H9 (cell line): Measurements from ENCODE around the gene MTERF4. TPM values are rescaled to one million over a fixed set of nuclear protein-coding genes. Genes with fewer than 3 reads are reported as not detected.

Experiments
- DNase-seq: peaks from one replicate; pipeline ENCODE4 v3.0.0-alpha.2; 2017
- H2AFZ ChIP-seq: one replicate; pipeline ENCODE4 v1.6.1; 2013; ENCODE audit warnings: mild to moderate bottlenecking, low read length, control low read depth, moderate library complexity
- H2AK5ac ChIP-seq: 2 replicates; pipeline ENCODE4 v1.6.1; 2013; ENCODE audit warnings: low read length, control low read depth, mixed read lengths; ENCODE audit not compliant: insufficient read length
- H2BK120ac ChIP-seq: one replicate; pipeline ENCODE4 v1.6.1; 2013; ENCODE audit warnings: low read depth, mild to moderate bottlenecking, low read length, control low read depth, inconsistent platforms; ENCODE audit not compliant: poor library complexity, severe bottlenecking
- H2BK12ac ChIP-seq: 2 replicates; pipeline ENCODE4 v1.6.1; 2013; ENCODE audit warnings: low read length, control low read depth, mixed read lengths, low read depth; ENCODE audit not compliant: insufficient read length
- H2BK15ac ChIP-seq: 2 replicates; pipeline ENCODE4 v1.6.1; 2013; ENCODE audit warnings: low read depth, low read length, control low read depth
- H2BK20ac ChIP-seq: one replicate; pipeline ENCODE4 v1.6.1; 2013; ENCODE audit warnings: low read depth, mild to moderate bottlenecking, low read length, control low read depth, inconsistent platforms; ENCODE audit not compliant: poor library complexity, severe bottlenecking
- H2BK5ac ChIP-seq: 2 replicates; pipeline ENCODE4 v1.6.1; 2013; ENCODE audit warnings: low read length, control low read depth, mixed read lengths; ENCODE audit not compliant: insufficient read length
- H3K14ac ChIP-seq: 2 replicates; pipeline ENCODE4 v1.6.1; 2013; ENCODE audit warnings: low read length, control low read depth; ENCODE audit not compliant: insufficient read depth
- H3K18ac ChIP-seq: 2 replicates; pipeline ENCODE4 v1.6.1; 2013; ENCODE audit warnings: low read depth, mild to moderate bottlenecking, mixed read lengths, low read length, control low read depth; ENCODE audit not compliant: insufficient read length
- H3K23ac ChIP-seq: 2 replicates; pipeline ENCODE4 v1.6.1; 2013; ENCODE audit warnings: low read length, control low read depth, mixed read lengths, low read depth; ENCODE audit not compliant: insufficient read length
- H3K23me2 ChIP-seq: 2 replicates; pipeline ENCODE4 v1.6.1; 2013; ENCODE audit warnings: low read depth, mild to moderate bottlenecking, mixed read lengths, low read length, control low read depth; ENCODE audit not compliant: insufficient read length, poor library complexity, severe bottlenecking
- H3K27ac ChIP-seq: 2 replicates; pipeline ENCODE4 v1.5.1; 2013; ENCODE audit warnings: low read length, control low read depth, mixed read lengths, low read depth; ENCODE audit not compliant: insufficient read length
- H3K27me3 ChIP-seq: 2 replicates; pipeline ENCODE4 v1.6.1; 2013; ENCODE audit warnings: low read length, control low read depth, inconsistent platforms; ENCODE audit not compliant: insufficient read depth
- H3K4ac ChIP-seq: 2 replicates; pipeline ENCODE4 v1.6.1; 2013; ENCODE audit warnings: low read depth, mild to moderate bottlenecking, control low read depth, inconsistent platforms, low read length, moderate library complexity
- H3K4me1 ChIP-seq: 2 replicates; pipeline ENCODE4 v1.6.1; 2013; ENCODE audit warnings: low read length, control low read depth, inconsistent platforms; ENCODE audit not compliant: insufficient read depth
- H3K4me2 ChIP-seq: 2 replicates; pipeline ENCODE4 v1.6.1; 2013; ENCODE audit warnings: low read length, control low read depth, mixed read lengths; ENCODE audit not compliant: insufficient read length, insufficient read depth
- H3K56ac ChIP-seq: 2 replicates; pipeline ENCODE4 v1.6.1; 2013; ENCODE audit warnings: low read depth, mild to moderate bottlenecking, mixed read lengths, low read length, control low read depth; ENCODE audit not compliant: insufficient read length
- H3K79me1 ChIP-seq: 2 replicates; pipeline ENCODE4 v1.6.1; 2013; ENCODE audit warnings: low read depth, mild to moderate bottlenecking, moderate library complexity, low read length, control low read depth, inconsistent platforms; ENCODE audit not compliant: insufficient read depth, poor library complexity, severe bottlenecking
- H3K79me2 ChIP-seq: 2 replicates; pipeline ENCODE4 v1.6.1; 2013; ENCODE audit warnings: low read length, control low read depth, inconsistent platforms; ENCODE audit not compliant: insufficient read depth
- H3K9ac ChIP-seq: 2 replicates; pipeline ENCODE4 v1.6.1; 2013; ENCODE audit warnings: low read length, control low read depth, mixed read lengths; ENCODE audit not compliant: insufficient read length; ENCODE audit errors: extremely low read depth
- H3K9me3 ChIP-seq: one replicate; pipeline ENCODE4 v1.6.1; 2013; ENCODE audit warnings: low read depth, low read length, inconsistent platforms; ENCODE audit not compliant: control insufficient read depth
- H3T11ph ChIP-seq: one replicate; pipeline ENCODE4 v1.6.1; 2013; ENCODE audit warnings: mild to moderate bottlenecking, low read length, control low read depth, inconsistent platforms
- H4K20me1 ChIP-seq: one replicate; pipeline ENCODE4 v1.6.1; 2013; ENCODE audit not compliant: control insufficient read depth, insufficient read length, insufficient read depth
- H4K5ac ChIP-seq: 2 replicates; pipeline ENCODE4 v1.6.1; 2013; ENCODE audit warnings: low read depth, mild to moderate bottlenecking, mixed read lengths, low read length, control low read depth; ENCODE audit not compliant: insufficient read length
- H4K8ac ChIP-seq: replicated peaks from 2 replicates; pipeline ENCODE4 v1.6.1; 2013; ENCODE audit warnings: low read length, control low read depth, mixed read lengths, low read depth; ENCODE audit not compliant: insufficient read length
- H4K91ac ChIP-seq: 2 replicates; pipeline ENCODE4 v1.6.1; 2013; ENCODE audit warnings: low read depth, mild to moderate bottlenecking, moderate library complexity, mixed read lengths, low read length, control low read depth; ENCODE audit not compliant: insufficient read length
- H3K27ac Mint-ChIP-seq, 3 experiments: 2 replicates in 2 of 3; 3 replicates in 1 of 3; pipeline ENCODE4 v1.8.0; 2020 to 2021; ENCODE audit warnings: mixed read lengths in 3 of 3, mild to moderate bottlenecking in 1 of 3, moderate library complexity in 1 of 3
- H3K27me3 Mint-ChIP-seq: 2 replicates; pipeline ENCODE4 v1.8.0; 2021; ENCODE audit warnings: low read depth, mild to moderate bottlenecking, moderate library complexity, mixed read lengths
- H3K36me3 Mint-ChIP-seq, 3 experiments: 2 replicates in 2 of 3; 3 replicates in 1 of 3; pipeline ENCODE4 v1.8.0; 2020 to 2021; ENCODE audit warnings: low read depth in 3 of 3, mixed read lengths in 3 of 3; ENCODE audit not compliant: insufficient read depth in 1 of 3
- H3K4me1 Mint-ChIP-seq, 2 experiments: 2 replicates each; pipeline ENCODE4 v1.8.0; 2020; ENCODE audit warnings: mixed read lengths in 2 of 2
- H3K4me3 Mint-ChIP-seq, 2 experiments: 2 replicates in 1 of 2; 3 replicates in 1 of 2; pipeline ENCODE4 v1.8.0; 2020 to 2021; ENCODE audit warnings: mild to moderate bottlenecking in 2 of 2, mixed read lengths in 2 of 2, moderate library complexity in 1 of 2
- H3K9me3 Mint-ChIP-seq, 2 experiments: 2 replicates in 1 of 2; 3 replicates in 1 of 2; pipeline ENCODE4 v1.8.0; 2020; ENCODE audit warnings: mild to moderate bottlenecking in 2 of 2, mixed read lengths in 2 of 2, moderate library complexity in 1 of 2
- WGBS: extraction: QIAGEN DNeasy Blood & Tissue Kit; methylation state at CpG from one replicate; pipeline ENCODE4 v1.1.7; 2013; ENCODE audit warnings: missing lambda C conversion rate, low lambda C conversion rate, mixed read lengths; ENCODE audit not compliant: insufficient read length; ENCODE audit errors: extremely low coverage; 5-methylcytosine and 5-hydroxymethylcytosine counted together
- total RNA-seq: library from RNA; stranded (reverse); gene quantifications from 2 replicates; pipeline ENCODE4 v1.2.1, GENCODE V29; 2021
- TF ChIP-seq, protein P1 (sequence below): fragments of 200-600 bp; sonication (generic); conservative IDR thresholded peaks from 3 replicates; pipeline ENCODE4 v1.8.0; 2021; ENCODE audit warnings: antibody characterized with exemption, mild to moderate bottlenecking

MTERF4 gene
- total RNA-seq, 1 experiment from 2014 or later: 35.0 TPM

- H3K27ac Mint-ChIP-seq: peak overlapping the region in 1 of 3 experiments; percentile 70; a peak in 1 of 7 replicates
These were observed 29.9 kb downstream of the MTERF4 start for GRCh38 chr2:241072151-241072550.

More at GRCh38 chr2:241072151-241072550, 29.9 kb downstream of the MTERF4 start:
- Histone ChIP-seq H3K9me3 (no peaks in the 10 kb centered on the region), H3K27ac (no peak overlapping the region), H2AFZ (no peak overlapping the region), H4K5ac (no peak overlapping the region), H3K79me1 (no peaks in the 10 kb centered on the region), H3K79me2 (no peaks in the 10 kb centered on the region), H2BK15ac (no peak overlapping the region), H2BK120ac (no peak overlapping the region), H4K20me1 (no peaks in the 10 kb centered on the region), H3K23me2 (no peaks in the 10 kb centered on the region), H3K56ac (no peak overlapping the region), H2AK5ac (no peak overlapping the region), H3K14ac (no peak overlapping the region), H2BK12ac (no peak overlapping the region), H4K8ac (no peak overlapping the region), H3K27me3 (no peaks in the 10 kb centered on the region), H3K9ac (no peak overlapping the region), H3K4me2 (no peak overlapping the region), H3K18ac (no peak overlapping the region), H3K4me1 (no peaks in the 10 kb centered on the region), H4K91ac (no peak overlapping the region), H3K4ac (no peak overlapping the region), H2BK20ac (no peak overlapping the region), H2BK5ac (no peak overlapping the region), H3T11ph (no peak overlapping the region), H3K23ac (no peak overlapping the region)
- Mint-ChIP-seq H3K4me1 (peaks cover 2 to 5% of the 10 kb centered on the region in 2 experiments; a peak in 3 of 4 replicates), H3K4me3 (no peak overlapping the region), H3K27me3 (no peaks in the 10 kb centered on the region; the same call in 1 of the 2 replicates), H3K9me3 (no peaks in the 10 kb centered on the region), H3K36me3 (peaks cover 0 to 2% (median 0%) of the 10 kb centered on the region in 3 experiments; a peak in 1 of 7 replicates)
- no peak for DNase-seq
- TF ChIP-seq, protein P1, sequence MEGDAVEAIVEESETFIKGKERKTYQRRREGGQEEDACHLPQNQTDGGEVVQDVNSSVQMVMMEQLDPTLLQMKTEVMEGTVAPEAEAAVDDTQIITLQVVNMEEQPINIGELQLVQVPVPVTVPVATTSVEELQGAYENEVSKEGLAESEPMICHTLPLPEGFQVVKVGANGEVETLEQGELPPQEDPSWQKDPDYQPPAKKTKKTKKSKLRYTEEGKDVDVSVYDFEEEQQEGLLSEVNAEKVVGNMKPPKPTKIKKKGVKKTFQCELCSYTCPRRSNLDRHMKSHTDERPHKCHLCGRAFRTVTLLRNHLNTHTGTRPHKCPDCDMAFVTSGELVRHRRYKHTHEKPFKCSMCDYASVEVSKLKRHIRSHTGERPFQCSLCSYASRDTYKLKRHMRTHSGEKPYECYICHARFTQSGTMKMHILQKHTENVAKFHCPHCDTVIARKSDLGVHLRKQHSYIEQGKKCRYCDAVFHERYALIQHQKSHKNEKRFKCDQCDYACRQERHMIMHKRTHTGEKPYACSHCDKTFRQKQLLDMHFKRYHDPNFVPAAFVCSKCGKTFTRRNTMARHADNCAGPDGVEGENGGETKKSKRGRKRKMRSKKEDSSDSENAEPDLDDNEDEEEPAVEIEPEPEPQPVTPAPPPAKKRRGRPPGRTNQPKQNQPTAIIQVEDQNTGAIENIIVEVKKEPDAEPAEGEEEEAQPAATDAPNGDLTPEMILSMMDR: no peak
- no CpG with 5 or more reads among the region's 9 CpGs for WGBS
